Endothelial cell of umbilical vein (primary cell): ENCODE results near the gene CLDN7. TPM values are rescaled to one million over a fixed set of nuclear protein-coding genes. Genes with fewer than 3 reads are reported as not detected.

Source experiments
- BruUV-seq: library from RNA; stranded (reverse); fragments of 400-500 nt; replicated peaks from 2 replicates; lab custom pipeline; 2021; lab: Mats Ljungman, UMichigan
- CTCF ChIA-PET: fragments of 300-600, 350-600 bp; sonication (Branson Sonifier 250); formaldehyde crosslinking; loops from one replicate; lab custom pipeline; 2021; ENCODE audit warnings: antibody characterized with exemption, inconsistent platforms; lab: Charles Lee
- POLR2A ChIA-PET: fragments of 300-600, 350-600 bp; sonication (Branson Sonifier 250); formaldehyde crosslinking; loops from one replicate; lab custom pipeline; 2021; ENCODE audit warnings: antibody characterized with exemption, inconsistent platforms; lab: Charles Lee
- DNase-seq: peaks from one replicate; pipeline ENCODE4 v3.0.0-alpha.2; 2011; ENCODE audit warnings: low read depth, low spot score
- FAIRE-seq: peaks from 2 replicates; lab custom pipeline; 2011; peaks lifted over from hg19 to GRCh38; lab: Jason Lieb, UNC
- H2AFZ ChIP-seq: 2 replicates; pipeline ENCODE4 v1.6.0; 2012; ENCODE audit warnings: low read depth, low read length, control low read depth, inconsistent platforms
- H3K27ac ChIP-seq: 2 replicates; pipeline ENCODE4 v1.5.1; 2011; ENCODE audit warnings: low read depth, mild to moderate bottlenecking, control low read depth, low read length, moderate library complexity; ENCODE audit not compliant: insufficient read depth
- H3K27me3 ChIP-seq, 2 experiments: 2 replicates each; pipeline versions ENCODE4 v1.6.0 to v1.6.1; 2011; ENCODE audit warnings: low read length in 2 of 2, mixed read lengths in 1 of 2; ENCODE audit not compliant: control insufficient read depth in 2 of 2, insufficient read depth in 2 of 2
- H3K36me3 ChIP-seq, 2 experiments: 2 replicates in 1 of 2; 3 replicates in 1 of 2; pipeline ENCODE4 v1.5.1; 2011; ENCODE audit warnings: low read length in 2 of 2, mild to moderate bottlenecking in 1 of 2, moderate library complexity in 1 of 2; ENCODE audit not compliant: control insufficient read depth in 2 of 2, insufficient read depth in 2 of 2; ENCODE audit errors: extremely low read depth in 1 of 2
- H3K4me1 ChIP-seq: 3 replicates; pipeline ENCODE4 v1.5.1; 2011; ENCODE audit warnings: mild to moderate bottlenecking, low read length; ENCODE audit not compliant: control insufficient read depth, insufficient read depth; ENCODE audit errors: extremely low read depth
- H3K4me2 ChIP-seq: 2 replicates; pipeline ENCODE4 v1.6.1; 2011; ENCODE audit warnings: low read length, control low read depth, mixed read lengths; ENCODE audit not compliant: insufficient read depth
- H3K4me3 ChIP-seq, 3 experiments: fragments of 200-600 bp in 1 of 3; sonication (generic), shearing (Covaris generic) in 1 of 3; replicated peaks in 1 of 3; 2 replicates each; pipeline ENCODE4 v1.5.1; 2011 to 2016; ENCODE audit warnings: control low read depth in 3 of 3, low read length in 3 of 3, mild to moderate bottlenecking in 2 of 3, inconsistent platforms in 1 of 3, low read depth in 1 of 3, moderate library complexity in 1 of 3; ENCODE audit not compliant: insufficient read depth in 1 of 3
- H3K79me2 ChIP-seq: 2 replicates; pipeline ENCODE4 v1.6.0; 2012; ENCODE audit warnings: low read length, inconsistent platforms; ENCODE audit not compliant: control insufficient read depth, insufficient read depth
- H3K9ac ChIP-seq: replicated peaks from 2 replicates; pipeline ENCODE3; 2011; ENCODE audit warnings: low read length, control low read depth; ENCODE audit not compliant: insufficient read depth; ENCODE audit errors: extremely low read depth
- H3K9me1 ChIP-seq: replicated peaks from 3 replicates; pipeline ENCODE4 v1.6.0; 2011; ENCODE audit warnings: mild to moderate bottlenecking, low read length; ENCODE audit not compliant: control insufficient read depth, insufficient read depth; ENCODE audit errors: extremely low read depth
- H3K9me3 ChIP-seq: replicated peaks from 2 replicates; pipeline ENCODE4 v1.5.1; 2012; ENCODE audit warnings: low read length, inconsistent platforms; ENCODE audit not compliant: control insufficient read depth, insufficient read depth
- H4K20me1 ChIP-seq: replicated peaks from 2 replicates; pipeline ENCODE3; 2011; ENCODE audit warnings: mild to moderate bottlenecking, low read length; ENCODE audit not compliant: control insufficient read depth, insufficient read depth; ENCODE audit errors: extremely low read depth
- EZH2 ChIP-seq: IDR thresholded peaks from 2 replicates; pipeline ENCODE4 v1.6.1; 2012; ENCODE audit warnings: borderline replicate concordance, low read depth, mild to moderate bottlenecking, moderate library complexity, low read length, inconsistent platforms; ENCODE audit not compliant: severe bottlenecking
- FOS ChIP-seq: IDR thresholded peaks from 2 replicates; pipeline ENCODE4 v1.6.1; 2011; ENCODE audit warnings: mild to moderate bottlenecking, low read length, moderate library complexity, borderline replicate concordance; ENCODE audit not compliant: insufficient read depth
- GATA2 ChIP-seq: IDR thresholded peaks from 2 replicates; pipeline ENCODE4 v1.7.0; 2011; ENCODE audit warnings: low read depth, mild to moderate bottlenecking, moderate library complexity, mixed read lengths, low read length; ENCODE audit not compliant: insufficient read length, insufficient read depth
- JUN ChIP-seq: IDR thresholded peaks from 2 replicates; pipeline ENCODE4 v1.6.1; 2011; ENCODE audit warnings: borderline replicate concordance, low read depth; ENCODE audit not compliant: insufficient read length, insufficient read depth
- MYC ChIP-seq: IDR thresholded peaks from one replicate; pipeline ENCODE4 v1.6.1; 2011; ENCODE audit warnings: mild to moderate bottlenecking, low read depth, low read length
- POLR2A ChIP-seq: IDR thresholded peaks from 2 replicates; pipeline ENCODE4 v1.6.1; 2012; ENCODE audit warnings: low read depth, mild to moderate bottlenecking, control low read depth, low read length
- POLR2AphosphoS5 ChIP-seq: IDR thresholded peaks from 2 replicates; pipeline ENCODE4 v1.6.1; 2012; ENCODE audit warnings: low read depth, mild to moderate bottlenecking, control low read depth, low read length, moderate library complexity; ENCODE audit not compliant: insufficient read depth
- dilution Hi-C: fragments of 300-500 bp; cut with MboI; formaldehyde crosslinking; loops from one replicate; pipeline ENCODE4 v1.15.0; 2019; ENCODE audit warnings: low sequenced_read_pairs; ENCODE audit not compliant: extremely low pct_ligation_motif_present
- intact Hi-C: fragments of 100-400 bp; cut with micrococcal nuclease; formaldehyde crosslinking; loops from one replicate; pipeline ENCODE4 v1.10.0; 2022
- polyA plus RNA-seq, 4 experiments: library from polyadenylated mRNA; depleted of rRNA in 3 of 4; stranded (reverse) in 3 of 4; unstranded in 1 of 4; fragments of >200 nt; gene quantifications; 2 replicates each; pipeline versions ENCODE4 v1.2.1 to v1.2.3, GENCODE V29; 2011 to 2012; ENCODE audit warnings: missing spikeins in 1 of 4
- total RNA-seq: library from RNA; stranded (reverse); gene quantifications from 2 replicates; pipeline ENCODE4 v1.2.3, GENCODE V29; 2021
- TF ChIP-seq, protein P1 (sequence below): IDR thresholded peaks from 2 replicates; pipeline ENCODE4 v1.6.1; 2011; ENCODE audit not compliant: insufficient read depth, insufficient read length
- TF ChIP-seq, protein P2 (sequence below), 2 donors: IDR thresholded peaks; 1 replicate in 1 of 2; 2 replicates in 1 of 2; pipeline ENCODE4 v1.5.1; 2011; ENCODE audit warnings: low read length in 2 of 2, mild to moderate bottlenecking in 2 of 2, moderate library complexity in 2 of 2, control low read depth in 1 of 2, inconsistent platforms in 1 of 2, low read depth in 1 of 2; ENCODE audit not compliant: insufficient read depth in 1 of 2; ENCODE audit errors: extremely low read depth in 1 of 2

CLDN7 gene
- total and polyA plus RNA-seq, 2 donors (not counting 3 experiments of a cell fraction or from before 2014, with no cell fraction given) = 25.4 to 25.7 TPM

DNA sequence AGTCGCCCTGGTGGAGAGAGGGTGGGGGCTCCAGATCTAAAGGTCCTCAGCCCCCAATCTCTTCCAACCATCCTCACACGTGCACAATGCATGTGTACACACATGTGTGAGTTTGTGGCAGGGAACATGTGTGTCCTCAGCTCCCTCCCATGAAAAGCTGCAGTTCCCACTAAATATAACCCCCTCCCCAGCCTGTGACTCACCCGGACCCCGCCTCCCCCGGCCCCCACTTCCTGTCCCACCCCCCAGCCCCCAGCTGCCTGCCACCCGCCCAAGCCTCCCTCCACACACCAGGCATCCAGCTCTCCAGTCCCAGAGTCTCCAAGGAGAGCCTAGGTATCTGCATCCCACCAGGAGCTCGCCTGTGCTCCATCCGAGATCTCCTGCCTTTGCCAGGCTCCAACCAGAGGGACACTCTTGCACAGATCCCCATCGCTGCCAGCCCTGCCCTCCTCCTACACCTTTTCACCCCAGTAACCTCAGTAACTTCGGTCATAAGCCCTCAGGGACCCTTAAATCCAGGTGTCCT, 46.6 kb downstream of the CLDN7 start:
- Histone ChIP-seq H2AFZ (no peak overlapping the region), H3K4me3 (peak overlapping the region in 1 of 3 experiments; percentile 52), H3K9me1 (no peaks in the 10 kb centered on the region), H3K4me2 (peak overlapping the region; percentile 58), H3K4me1 (peaks cover 39% of the 10 kb centered on the region), H3K36me3 (no peaks in the 10 kb centered on the region), H3K9me3 (no peaks in the 10 kb centered on the region), H3K79me2 (peaks cover 20% of the 10 kb centered on the region), H3K27ac (no peak overlapping the region), H3K27me3 (no peaks in the 10 kb centered on the region), H4K20me1 (no peaks in the 10 kb centered on the region), H3K9ac (no peak overlapping the region)
- no TSS peak for BruUV-seq
- ChIA-PET POLR2A (interaction anchor here (0.6 kb wide), 1 partner anchor 42 kb away, joined by 4 read pairs; no protein-coding TSS in a partner anchor), CTCF (interaction anchor here (0.6 to 1.5 kb wide), 3 partner anchors 114 to 189 kb away, joined by 3 to 4 read pairs (median 4); no protein-coding TSS in a partner anchor)
- FAIRE-seq (no peak), DNase-seq (no peak)
- TF ChIP-seq MYC = no peak
- TF ChIP-seq, protein P1, sequence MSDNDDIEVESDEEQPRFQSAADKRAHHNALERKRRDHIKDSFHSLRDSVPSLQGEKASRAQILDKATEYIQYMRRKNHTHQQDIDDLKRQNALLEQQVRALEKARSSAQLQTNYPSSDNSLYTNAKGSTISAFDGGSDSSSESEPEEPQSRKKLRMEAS = peak; percentile 37
- intact Hi-C loops = loop anchor here (2.0 kb wide), 1 partner anchor 91 kb away; the partner anchor contains the start of gene EIF5A
- dilution Hi-C loops = no loop called here

DNA sequence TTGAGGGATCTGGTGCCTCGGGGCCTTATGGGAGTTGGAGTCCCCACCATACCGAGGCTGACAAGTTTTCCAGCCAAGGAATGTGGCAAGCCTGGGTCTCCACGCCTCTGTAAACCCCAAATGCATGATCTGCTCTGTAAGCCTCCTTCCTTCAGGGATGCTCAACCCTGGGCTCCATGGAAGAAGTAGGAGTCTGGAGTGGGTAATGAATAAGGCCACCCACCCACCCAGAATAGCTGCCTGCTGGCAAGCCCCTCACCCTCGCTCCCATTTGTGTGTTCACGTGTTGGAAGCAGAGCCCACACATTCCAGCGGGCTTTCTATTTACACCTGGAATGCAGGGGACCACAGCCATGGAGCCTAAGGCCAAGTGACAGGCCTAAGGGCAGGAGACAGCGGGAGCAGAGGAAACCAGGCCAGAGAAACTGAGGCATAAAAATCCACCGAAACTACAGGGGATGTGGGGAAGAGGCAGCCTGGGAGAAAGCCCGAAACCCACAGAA, 47.1 kb downstream of the CLDN7 start:
- ChIA-PET POLR2A (interaction anchor here (0.6 kb wide), 1 partner anchor 43 kb away, joined by 4 read pairs; no protein-coding TSS in a partner anchor), CTCF (interaction anchor here (1.0 to 2.8 kb wide), 4 partner anchors 41 to 170 kb away, joined by 3 to 16 read pairs (median 4); no protein-coding TSS in a partner anchor)
- H3K27ac ChIP-seq = no peak overlapping the region
- BruUV-seq = no TSS peak
- no peak overlapping the region for H2AFZ ChIP-seq
- no peak for FAIRE-seq
- dilution Hi-C loops = no loop called here
- intact Hi-C loops = loop anchor here (2.0 kb wide), 1 partner anchor 92 kb away; the partner anchor contains the start of gene EIF5A
- TF ChIP-seq FOS (no peak), EZH2 (no peak), JUN (no peak), MYC (no peak), POLR2A (no peak), GATA2 (no peak), POLR2AphosphoS5 (no peak)
- TF ChIP-seq, protein P2, sequence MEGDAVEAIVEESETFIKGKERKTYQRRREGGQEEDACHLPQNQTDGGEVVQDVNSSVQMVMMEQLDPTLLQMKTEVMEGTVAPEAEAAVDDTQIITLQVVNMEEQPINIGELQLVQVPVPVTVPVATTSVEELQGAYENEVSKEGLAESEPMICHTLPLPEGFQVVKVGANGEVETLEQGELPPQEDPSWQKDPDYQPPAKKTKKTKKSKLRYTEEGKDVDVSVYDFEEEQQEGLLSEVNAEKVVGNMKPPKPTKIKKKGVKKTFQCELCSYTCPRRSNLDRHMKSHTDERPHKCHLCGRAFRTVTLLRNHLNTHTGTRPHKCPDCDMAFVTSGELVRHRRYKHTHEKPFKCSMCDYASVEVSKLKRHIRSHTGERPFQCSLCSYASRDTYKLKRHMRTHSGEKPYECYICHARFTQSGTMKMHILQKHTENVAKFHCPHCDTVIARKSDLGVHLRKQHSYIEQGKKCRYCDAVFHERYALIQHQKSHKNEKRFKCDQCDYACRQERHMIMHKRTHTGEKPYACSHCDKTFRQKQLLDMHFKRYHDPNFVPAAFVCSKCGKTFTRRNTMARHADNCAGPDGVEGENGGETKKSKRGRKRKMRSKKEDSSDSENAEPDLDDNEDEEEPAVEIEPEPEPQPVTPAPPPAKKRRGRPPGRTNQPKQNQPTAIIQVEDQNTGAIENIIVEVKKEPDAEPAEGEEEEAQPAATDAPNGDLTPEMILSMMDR (IDR thresholded peaks at IDR 0.05; ENCODE audit: extremely low read depth in 1 of 2, insufficient read depth in 1 of 2, low read depth in 1 of 2, low read length in 2 of 2) = no peak
- TF ChIP-seq, protein P1 = no peak
- no peaks in the 10 kb centered on the region for H3K9me1 ChIP-seq
- DNase-seq = no peak
- peaks cover 34% of the 10 kb centered on the region for H3K4me1 ChIP-seq
- no peaks in the 10 kb centered on the region for H3K36me3 ChIP-seq
- H3K9me3 ChIP-seq = no peaks in the 10 kb centered on the region
- H3K9ac ChIP-seq = no peak overlapping the region
- peaks cover 20% of the 10 kb centered on the region for H3K79me2 ChIP-seq
- H3K4me3 ChIP-seq = no peak overlapping the region
- peak overlapping the region; percentile 50 for H3K4me2 ChIP-seq
- H4K20me1 ChIP-seq = no peaks in the 10 kb centered on the region
- H3K27me3 ChIP-seq = no peaks in the 10 kb centered on the region
